ENCODE results near the gene SLC22A2.

DNA sequence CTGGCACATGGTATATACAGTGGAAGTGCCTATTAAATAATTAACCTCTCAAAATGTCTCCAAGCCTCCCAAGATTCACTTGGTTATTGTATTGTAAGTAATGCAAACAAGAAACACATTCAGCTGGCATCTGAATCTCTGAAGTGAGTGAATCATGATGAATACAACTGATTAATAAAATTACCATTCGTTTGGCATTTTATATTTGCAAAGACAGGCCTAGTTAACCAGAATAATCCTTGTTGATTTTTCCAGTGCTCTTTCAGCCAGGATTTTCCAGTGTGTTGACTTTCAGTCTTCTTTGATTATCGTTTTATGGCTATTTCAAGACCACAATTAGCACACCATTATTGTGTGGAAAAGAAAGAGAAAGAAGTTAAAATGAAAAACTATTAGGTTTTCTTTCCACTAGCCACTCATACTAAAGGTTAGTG lies 20.3 kb downstream of the SLC22A2 start:
- TF ChIP-seq CTCF (IDR thresholded peaks at IDR 0.05; ENCODE audit: insufficient read depth, low read length, poor library complexity, severe bottlenecking) (no peak), EZH2phosphoT487 (conservative IDR thresholded peaks at IDR 0.05; ENCODE audit: low read length) (no peak)

All from SU-DHL-6 (cell line).